ENCODE results near the gene PSENEN.

The PSENEN gene, protein sequence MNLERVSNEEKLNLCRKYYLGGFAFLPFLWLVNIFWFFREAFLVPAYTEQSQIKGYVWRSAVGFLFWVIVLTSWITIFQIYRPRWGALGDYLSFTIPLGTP

DNA sequence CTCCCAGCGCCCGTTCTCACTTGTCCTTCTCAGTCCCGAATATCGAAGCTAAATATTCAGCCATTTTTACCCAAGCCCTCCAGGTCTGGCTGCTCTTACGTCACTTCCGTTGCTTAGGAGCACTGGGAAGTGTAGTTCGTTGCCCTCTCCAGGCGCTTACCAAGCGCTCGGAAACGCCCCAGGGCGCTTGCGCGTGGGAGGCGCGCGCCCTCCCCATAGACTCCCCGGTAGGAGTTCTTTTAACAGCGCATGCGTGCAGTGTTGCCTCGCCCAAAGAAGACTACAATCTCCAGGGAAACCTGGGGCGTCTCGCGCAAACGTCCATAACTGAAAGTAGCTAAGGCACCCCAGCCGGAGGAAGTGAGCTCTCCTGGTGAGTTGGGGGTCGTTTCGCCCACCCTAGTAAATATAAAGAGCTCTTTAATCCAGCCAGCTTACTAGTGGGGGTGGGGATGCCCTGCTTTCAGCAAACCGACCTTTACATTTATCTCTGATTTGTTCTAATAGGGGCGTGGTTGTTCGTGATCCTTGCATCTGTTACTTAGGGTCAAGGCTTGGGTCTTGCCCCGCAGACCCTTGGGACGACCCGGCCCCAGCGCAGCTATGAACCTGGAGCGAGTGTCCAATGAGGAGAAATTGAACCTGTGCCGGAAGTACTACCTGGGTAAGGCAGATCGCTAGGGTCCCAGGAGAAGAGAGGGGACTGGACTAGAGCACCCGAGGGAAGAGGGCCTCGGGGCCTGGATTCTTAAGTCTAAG is at the start of gene PSENEN, which contains the start of gene U2AF1L4:
Gene PSENEN (plus strand): TSS at position 324 of the 759 bp plus-strand sequence. CDS start 280 bp downstream, at position 604.
Gene U2AF1L4 (minus strand): TSS at position 91 of the 759 bp plus-strand sequence. CDS start 27 bp downstream, at position 64.
- H3K36me3 ChIP-seq (ENCODE audit: insufficient read depth, low read length), result peaks cover 6% of the 10 kb centered on the region
- peak within 1 kb of the TSS; percentile 100 for H3K27ac ChIP-seq (ENCODE audit: low read depth, low read length)
- peak within 1 kb of the TSS; percentile 90 to 94 for H3K4me3 ChIP-seq (ENCODE audit: low read depth in 1 of 2, low read length in 2 of 2)
- H3K9me3 ChIP-seq (ENCODE audit: low read length), result no peaks in the 10 kb centered on the region
- H3K27me3 ChIP-seq (ENCODE audit: control insufficient read depth in 1 of 2, insufficient read depth in 2 of 2, low read length in 2 of 2), result no peaks in the 10 kb centered on the region
- H3K4me1 ChIP-seq (ENCODE audit: insufficient read depth, low read length), result peaks cover 39% of the 10 kb centered on the region
- H3K9ac ChIP-seq (ENCODE audit: low read length), result peak within 1 kb of the TSS; percentile 84

DNA sequence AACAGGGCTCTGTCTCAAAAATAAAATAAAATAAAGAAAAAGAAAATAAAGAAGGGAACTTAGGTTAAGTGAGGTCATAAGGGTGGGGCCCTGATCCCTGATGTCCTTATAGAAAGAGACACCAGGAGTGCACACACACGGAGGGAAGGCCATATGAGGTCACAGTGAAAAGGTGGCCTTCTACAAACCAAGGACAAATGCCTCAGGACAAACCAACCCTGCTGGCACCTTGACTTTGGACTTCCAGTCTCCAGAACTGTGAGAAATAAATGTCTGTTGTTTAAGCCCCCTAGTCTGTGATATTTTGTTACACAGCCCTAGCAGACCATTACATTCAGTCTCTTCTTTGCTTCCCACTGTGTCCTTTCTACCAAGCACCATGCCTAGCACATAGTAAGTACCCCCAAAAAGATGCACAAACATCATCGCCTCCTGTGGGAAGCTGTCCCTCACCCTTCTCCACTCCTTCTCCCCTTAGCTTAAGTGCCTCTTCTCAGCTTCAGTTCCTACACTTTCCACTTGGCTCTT is 49.5 kb upstream of the PSENEN start:
- H3K36me3 ChIP-seq (ENCODE audit: insufficient read depth, low read length), result no peaks in the 10 kb centered on the region
- H3K4me3 ChIP-seq (ENCODE audit: low read depth in 1 of 2, low read length in 2 of 2), result no peak overlapping the region
- no peaks in the 10 kb centered on the region for H3K9me3 ChIP-seq (ENCODE audit: low read length)
- H3K27ac ChIP-seq (ENCODE audit: low read depth, low read length), result no peak overlapping the region
- no peak overlapping the region for H3K9ac ChIP-seq (ENCODE audit: low read length)
- no peaks in the 10 kb centered on the region for H3K4me1 ChIP-seq (ENCODE audit: insufficient read depth, low read length)
- H3K27me3 ChIP-seq (ENCODE audit: control insufficient read depth in 1 of 2, insufficient read depth in 2 of 2, low read length in 2 of 2), result no peaks in the 10 kb centered on the region

DNA sequence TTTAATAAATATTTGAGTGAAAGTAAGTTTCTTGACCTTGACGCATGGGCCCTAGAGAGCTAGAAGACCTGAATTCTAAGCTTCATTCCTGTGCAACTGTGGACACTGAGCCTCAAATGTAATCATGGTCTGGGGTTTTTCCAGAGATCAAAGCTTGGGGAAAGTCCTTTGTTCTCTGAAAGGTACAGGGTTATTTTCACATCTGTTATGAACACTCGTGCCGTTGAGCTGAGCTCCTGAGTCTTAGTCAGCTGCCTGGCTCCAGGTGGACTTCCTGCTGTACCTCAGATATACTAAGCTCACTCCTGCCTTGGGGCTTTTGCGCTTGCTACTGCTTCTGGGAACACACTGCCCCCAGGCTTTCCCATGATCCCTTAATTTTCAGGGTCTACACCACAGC is 48.6 kb upstream of the PSENEN start:
- H3K4me3 ChIP-seq (ENCODE audit: low read depth in 1 of 2, low read length in 2 of 2), result no peak overlapping the region
- no peaks in the 10 kb centered on the region for H3K27me3 ChIP-seq (ENCODE audit: control insufficient read depth in 1 of 2, insufficient read depth in 2 of 2, low read length in 2 of 2)
- H3K4me1 ChIP-seq (ENCODE audit: insufficient read depth, low read length), result no peaks in the 10 kb centered on the region
- no peaks in the 10 kb centered on the region for H3K9me3 ChIP-seq (ENCODE audit: low read length)
- H3K9ac ChIP-seq (ENCODE audit: low read length), result no peak overlapping the region
- no peaks in the 10 kb centered on the region for H3K36me3 ChIP-seq (ENCODE audit: insufficient read depth, low read length)
- no peak overlapping the region for H3K27ac ChIP-seq (ENCODE audit: low read depth, low read length)

DNA sequence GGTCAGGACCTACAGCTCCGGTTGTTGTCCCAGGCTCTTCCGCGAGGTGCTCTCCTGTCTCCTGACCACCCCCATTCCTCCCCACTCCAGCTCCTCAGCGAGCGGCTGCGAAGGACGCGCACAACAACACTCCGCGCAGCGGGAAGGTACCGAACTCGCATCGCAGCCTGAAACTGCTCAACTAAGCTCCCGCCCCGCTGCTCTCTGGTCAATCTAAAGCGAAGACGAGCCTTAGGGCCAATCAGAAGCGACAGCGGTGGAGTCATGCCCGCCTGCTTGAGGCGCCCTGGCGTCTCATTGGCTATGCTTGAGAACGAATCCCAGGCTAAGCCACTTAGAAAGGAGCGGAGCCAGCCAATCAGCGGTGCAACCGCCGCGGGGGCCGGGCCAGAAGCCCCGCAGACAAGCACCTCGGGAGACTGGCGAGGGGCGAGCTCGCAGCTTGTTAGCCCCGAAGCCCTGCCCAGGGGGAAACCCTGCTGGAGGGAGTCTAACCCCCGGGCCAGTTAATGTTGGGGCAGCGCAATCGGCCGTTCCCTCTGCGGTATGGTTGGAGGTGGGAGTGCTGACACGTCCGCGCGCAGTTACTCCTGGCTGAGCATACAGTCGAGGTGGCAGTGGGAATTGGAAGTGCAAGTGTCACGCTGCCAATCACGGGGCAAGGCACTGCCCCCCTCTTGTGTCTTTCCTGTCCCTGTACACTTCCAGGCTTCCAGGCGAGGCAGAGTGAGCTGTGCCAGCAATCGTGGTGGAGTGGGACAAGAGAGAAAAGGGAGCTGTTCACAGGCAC is 43.0 kb upstream of the PSENEN start:
- H3K27ac ChIP-seq (ENCODE audit: low read depth, low read length), result peak overlapping the region; percentile 24
- peak overlapping the region; percentile 27 for H3K9ac ChIP-seq (ENCODE audit: low read length)
- H3K4me3 ChIP-seq (ENCODE audit: low read depth in 1 of 2, low read length in 2 of 2), result peak overlapping the region; percentile 48 to 91
- peaks cover 4% of the 10 kb centered on the region for H3K4me1 ChIP-seq (ENCODE audit: insufficient read depth, low read length)
- no peaks in the 10 kb centered on the region for H3K9me3 ChIP-seq (ENCODE audit: low read length)
- H3K27me3 ChIP-seq (ENCODE audit: control insufficient read depth in 1 of 2, insufficient read depth in 2 of 2, low read length in 2 of 2), result no peaks in the 10 kb centered on the region
- no peaks in the 10 kb centered on the region for H3K36me3 ChIP-seq (ENCODE audit: insufficient read depth, low read length)

DNA sequence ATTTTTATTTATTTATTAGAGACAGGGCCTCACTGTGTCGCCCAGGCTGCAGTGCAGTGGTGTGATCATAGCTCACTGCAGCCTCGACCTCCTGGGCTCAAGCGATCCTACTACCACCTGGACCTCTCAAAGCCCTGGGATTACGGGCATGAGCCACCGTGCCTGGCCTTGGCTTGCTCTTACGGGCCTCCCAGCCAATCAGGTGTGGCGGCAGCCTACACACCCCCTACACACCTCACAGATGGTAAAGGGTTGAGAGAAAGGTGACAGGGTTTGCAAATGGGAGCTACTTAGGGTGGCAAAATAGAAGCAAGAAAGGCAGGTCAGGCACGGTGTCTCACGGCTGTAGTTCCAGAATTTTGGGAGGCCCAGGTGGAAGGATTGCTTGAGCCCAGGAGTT is 42.1 kb upstream of the PSENEN start:
- Histone ChIP-seq H3K27me3 (ENCODE audit: control insufficient read depth in 1 of 2, insufficient read depth in 2 of 2, low read length in 2 of 2) (no peaks in the 10 kb centered on the region), H3K9ac (ENCODE audit: low read length) (no peak overlapping the region), H3K4me3 (ENCODE audit: low read depth in 1 of 2, low read length in 2 of 2) (no peak overlapping the region), H3K36me3 (ENCODE audit: insufficient read depth, low read length) (no peaks in the 10 kb centered on the region), H3K4me1 (ENCODE audit: insufficient read depth, low read length) (peaks cover 4% of the 10 kb centered on the region), H3K27ac (ENCODE audit: low read depth, low read length) (no peak overlapping the region), H3K9me3 (ENCODE audit: low read length) (no peaks in the 10 kb centered on the region)

DNA sequence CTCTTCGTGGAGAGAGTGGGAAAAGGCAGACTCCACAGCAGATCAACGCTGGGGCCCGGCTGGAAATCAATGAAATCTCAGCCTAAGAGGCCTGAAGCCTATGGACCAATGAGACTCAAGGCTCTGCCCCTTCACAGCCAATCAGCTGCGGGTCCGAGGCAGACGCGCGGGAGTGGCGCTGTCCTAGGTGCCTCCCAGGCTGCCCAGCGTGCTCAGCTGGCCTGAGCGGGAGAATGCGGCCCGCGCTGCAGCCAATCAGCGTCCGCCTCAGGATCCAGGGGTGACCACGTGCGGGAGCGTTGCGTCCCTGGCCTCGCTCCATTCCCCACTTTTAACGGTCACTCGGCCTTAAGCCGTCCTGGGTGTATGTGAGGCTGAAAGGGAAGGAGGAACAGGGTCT is 41.2 kb upstream of the PSENEN start, which contains the start of gene ZBTB32:
Gene ZBTB32 (plus strand): TSS at position 341 of the 400 bp plus-strand sequence. CDS start 10,069 bp downstream, outside the sequence.
- no peaks in the 10 kb centered on the region for H3K36me3 ChIP-seq (ENCODE audit: insufficient read depth, low read length)

DNA sequence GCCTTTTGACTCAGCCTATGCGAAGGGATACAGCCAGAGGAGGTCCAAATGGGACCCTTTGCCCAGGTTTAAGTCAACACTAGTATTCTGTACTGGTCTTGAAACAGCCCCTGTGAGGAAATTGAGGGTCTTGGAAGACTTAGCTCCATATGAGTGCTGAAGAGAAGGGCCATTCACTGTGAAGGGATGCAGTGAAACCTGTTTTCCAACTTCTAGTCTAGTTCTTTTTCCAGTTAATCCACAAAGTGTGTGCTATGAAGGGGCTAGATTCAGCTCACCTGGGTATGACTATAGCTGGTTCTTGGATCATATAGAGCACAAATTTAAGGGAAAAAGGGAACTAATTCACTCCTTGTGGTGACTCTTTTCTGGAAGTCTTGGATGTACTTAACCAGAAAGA is 37.1 kb upstream of the PSENEN start:
- Histone ChIP-seq H3K27me3 (ENCODE audit: control insufficient read depth in 1 of 2, insufficient read depth in 2 of 2, low read length in 2 of 2) (no peaks in the 10 kb centered on the region), H3K4me3 (ENCODE audit: low read depth in 1 of 2, low read length in 2 of 2) (no peak overlapping the region), H3K9me3 (ENCODE audit: low read length) (no peaks in the 10 kb centered on the region), H3K27ac (ENCODE audit: low read depth, low read length) (no peak overlapping the region), H3K36me3 (ENCODE audit: insufficient read depth, low read length) (no peaks in the 10 kb centered on the region), H3K9ac (ENCODE audit: low read length) (no peak overlapping the region), H3K4me1 (ENCODE audit: insufficient read depth, low read length) (no peaks in the 10 kb centered on the region)

More for the DNA sequence above, 41.2 kb upstream of the PSENEN start, which contains the start of gene ZBTB32:
- no peaks in the 10 kb centered on the region for H3K27me3 ChIP-seq (ENCODE audit: control insufficient read depth in 1 of 2, insufficient read depth in 2 of 2, low read length in 2 of 2)
- H3K9ac ChIP-seq (ENCODE audit: low read length), result no peak within 1 kb of the TSS
- H3K27ac ChIP-seq (ENCODE audit: low read depth, low read length), result no peak within 1 kb of the TSS
- peaks cover 4% of the 10 kb centered on the region for H3K4me1 ChIP-seq (ENCODE audit: insufficient read depth, low read length)
- no peaks in the 10 kb centered on the region for H3K9me3 ChIP-seq (ENCODE audit: low read length)
- no peak within 1 kb of the TSS for H3K4me3 ChIP-seq (ENCODE audit: low read depth in 1 of 2, low read length in 2 of 2)

DNA sequence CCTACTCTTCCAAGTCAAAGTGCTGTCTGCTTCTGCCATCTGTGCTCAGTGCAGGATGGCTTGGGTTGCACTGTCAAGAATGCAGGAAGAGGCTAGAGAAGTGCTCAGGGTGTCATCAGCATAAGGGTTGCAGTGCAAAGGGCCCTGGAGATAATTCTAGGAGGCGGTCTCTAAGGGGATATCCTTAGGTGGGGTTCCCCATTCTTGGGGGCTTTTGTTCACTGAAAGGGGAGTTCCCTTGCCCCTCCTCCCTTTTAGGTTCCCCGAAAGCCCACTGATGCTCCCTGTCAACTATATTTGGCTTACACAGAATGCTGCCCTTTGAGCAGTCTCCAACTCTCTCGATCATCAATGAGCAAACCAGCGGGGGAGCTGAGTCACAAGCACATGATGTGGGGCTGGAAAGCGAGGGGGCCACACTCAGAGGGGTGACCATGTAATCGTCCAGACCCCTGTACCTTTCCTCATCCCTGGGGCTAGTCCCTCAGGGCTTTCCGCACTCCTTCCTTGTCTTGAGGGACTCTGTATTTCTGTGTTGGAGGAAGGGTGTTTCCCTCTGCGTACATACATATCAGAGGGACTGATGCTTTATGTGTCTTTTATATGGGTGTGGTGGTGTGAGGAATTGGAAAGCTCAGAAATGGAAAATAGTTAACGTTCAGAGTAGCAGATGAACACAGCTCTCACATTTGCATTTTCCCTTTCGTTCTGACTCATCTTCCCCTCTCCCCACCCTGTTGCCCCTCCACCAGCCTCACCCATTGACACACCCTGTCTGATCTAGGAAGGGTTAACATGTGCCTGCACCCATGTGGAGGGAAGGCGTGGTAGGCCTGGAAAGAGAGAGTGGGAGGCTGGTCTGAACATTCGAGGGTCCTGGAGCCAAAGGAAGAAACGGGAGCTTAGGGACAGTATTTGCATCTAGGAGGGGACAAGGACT is 34.4 kb upstream of the PSENEN start:
- Histone ChIP-seq H3K9ac (ENCODE audit: low read length) (no peak overlapping the region), H3K9me3 (ENCODE audit: low read length) (no peaks in the 10 kb centered on the region), H3K27ac (ENCODE audit: low read depth, low read length) (no peak overlapping the region), H3K27me3 (ENCODE audit: control insufficient read depth in 1 of 2, insufficient read depth in 2 of 2, low read length in 2 of 2) (no peaks in the 10 kb centered on the region), H3K36me3 (ENCODE audit: insufficient read depth, low read length) (no peaks in the 10 kb centered on the region), H3K4me3 (ENCODE audit: low read depth in 1 of 2, low read length in 2 of 2) (no peak overlapping the region), H3K4me1 (ENCODE audit: insufficient read depth, low read length) (peaks cover 7% of the 10 kb centered on the region)

DNA sequence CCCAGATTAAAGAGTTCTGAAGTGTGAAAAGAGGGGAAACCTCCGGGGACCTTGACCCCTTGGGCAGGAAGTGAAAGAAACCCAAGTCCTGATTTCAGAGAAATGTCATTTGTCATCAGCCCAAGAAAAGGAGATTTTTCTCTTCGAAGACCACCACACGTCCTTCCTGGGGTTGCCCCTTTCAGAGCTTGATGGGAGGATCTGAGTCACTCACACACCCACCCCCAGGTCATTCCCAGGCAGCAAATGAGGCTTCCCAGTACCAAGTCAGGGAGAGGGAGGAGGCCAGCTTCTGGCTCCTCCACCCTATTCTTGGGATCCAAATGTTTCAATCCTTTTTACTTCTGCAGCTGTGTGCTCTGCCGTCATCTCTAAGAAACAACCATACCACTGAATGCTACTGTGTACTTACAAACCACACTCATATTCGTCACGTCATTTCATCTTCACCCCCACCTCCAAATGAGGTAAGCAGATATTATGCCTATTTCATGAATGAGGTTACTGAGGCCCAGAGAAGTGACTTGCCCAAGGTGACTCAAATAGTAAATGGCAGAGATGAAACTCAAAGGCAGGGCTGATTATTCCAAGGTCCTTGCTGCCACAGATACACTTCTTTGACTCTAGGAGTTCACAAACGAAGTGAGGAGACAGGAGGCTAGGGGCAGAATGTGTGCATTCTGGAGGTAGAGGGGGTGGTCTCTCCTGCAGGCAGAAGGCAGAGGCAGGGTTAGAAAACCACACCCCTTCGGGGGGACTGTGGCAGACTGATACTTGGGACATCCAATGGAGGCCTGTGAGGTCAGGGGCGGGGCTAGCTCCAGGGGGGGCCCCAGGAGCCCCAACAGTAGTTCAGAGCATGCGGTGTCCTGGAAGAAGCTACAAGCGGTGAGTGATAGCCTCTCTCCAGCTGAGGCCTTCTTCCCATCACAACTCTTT is 32.6 kb upstream of the PSENEN start:
- no peak overlapping the region for H3K4me3 ChIP-seq (ENCODE audit: low read depth in 1 of 2, low read length in 2 of 2)
- no peak overlapping the region for H3K9ac ChIP-seq (ENCODE audit: low read length)
- H3K27me3 ChIP-seq (ENCODE audit: control insufficient read depth in 1 of 2, insufficient read depth in 2 of 2, low read length in 2 of 2), result no peaks in the 10 kb centered on the region
- no peak overlapping the region for H3K27ac ChIP-seq (ENCODE audit: low read depth, low read length)
- no peaks in the 10 kb centered on the region for H3K9me3 ChIP-seq (ENCODE audit: low read length)
- H3K36me3 ChIP-seq (ENCODE audit: insufficient read depth, low read length), result no peaks in the 10 kb centered on the region
- H3K4me1 ChIP-seq (ENCODE audit: insufficient read depth, low read length), result peaks cover 10% of the 10 kb centered on the region

DNA sequence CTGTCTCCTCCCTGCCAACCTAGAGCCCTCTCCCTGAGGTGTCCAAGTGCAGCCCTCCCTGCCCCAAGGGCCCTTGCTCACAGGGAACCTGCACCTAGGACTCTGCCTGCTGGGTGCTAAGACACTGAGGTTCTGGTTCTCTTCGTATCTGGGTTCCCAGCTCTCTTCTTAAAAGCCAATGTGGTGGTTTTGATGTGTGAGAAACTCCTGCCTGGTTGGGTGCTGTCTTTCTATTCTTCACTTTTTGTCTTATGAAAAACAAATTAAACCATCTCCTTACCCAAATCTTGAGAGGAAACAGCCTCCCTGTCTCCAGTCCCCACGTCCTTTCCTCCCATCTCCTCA is 32.0 kb upstream of the PSENEN start:
- no peaks in the 10 kb centered on the region for H3K27me3 ChIP-seq (ENCODE audit: control insufficient read depth in 1 of 2, insufficient read depth in 2 of 2, low read length in 2 of 2)
- no peak overlapping the region for H3K27ac ChIP-seq (ENCODE audit: low read depth, low read length)
- no peaks in the 10 kb centered on the region for H3K9me3 ChIP-seq (ENCODE audit: low read length)
- no peak overlapping the region for H3K4me3 ChIP-seq (ENCODE audit: low read depth in 1 of 2, low read length in 2 of 2)
- no peaks in the 10 kb centered on the region for H3K36me3 ChIP-seq (ENCODE audit: insufficient read depth, low read length)
- H3K9ac ChIP-seq (ENCODE audit: low read length), result no peak overlapping the region
- peaks cover 10% of the 10 kb centered on the region for H3K4me1 ChIP-seq (ENCODE audit: insufficient read depth, low read length)

Data from muscle layer of colon (tissue), 2 donors.